GM19463 (cell line): ENCODE data around the gene TTC4.

Experiments
- ATAC-seq: cut with Tn5 transposase; IDR thresholded peaks from one replicate; pipeline ENCODE4 v1.9.1; 2021; ENCODE audit warnings: mild to moderate bottlenecking, moderate library complexity; ENCODE audit not compliant: unreplicated experiment

TTC4 gene

GRCh38 chr1:54715493-54716298 lies at the start of gene TTC4:
TSS of gene TTC4 (plus strand) at chr1:54715861. CDS start at chr1:54715909, 48 bp downstream.
- peak; percentile 98 for ATAC-seq

- ATAC-seq: no peak
These were observed 49.3 kb upstream of the TTC4 start for GRCh38 chr1:54666333-54666732.

GRCh38 chr1:54667797-54668196 lies 47.9 kb upstream of the TTC4 start:
- ATAC-seq: no peak

GRCh38 chr1:54668567-54668966 lies 47.1 kb upstream of the TTC4 start:
- no peak for ATAC-seq

- ATAC-seq: peak; percentile 53
These were observed 43.6 kb upstream of the TTC4 start for GRCh38 chr1:54671985-54672608.

- no peak for ATAC-seq
These were observed 36.7 kb upstream of the TTC4 start for GRCh38 chr1:54678776-54679643.

DNA sequence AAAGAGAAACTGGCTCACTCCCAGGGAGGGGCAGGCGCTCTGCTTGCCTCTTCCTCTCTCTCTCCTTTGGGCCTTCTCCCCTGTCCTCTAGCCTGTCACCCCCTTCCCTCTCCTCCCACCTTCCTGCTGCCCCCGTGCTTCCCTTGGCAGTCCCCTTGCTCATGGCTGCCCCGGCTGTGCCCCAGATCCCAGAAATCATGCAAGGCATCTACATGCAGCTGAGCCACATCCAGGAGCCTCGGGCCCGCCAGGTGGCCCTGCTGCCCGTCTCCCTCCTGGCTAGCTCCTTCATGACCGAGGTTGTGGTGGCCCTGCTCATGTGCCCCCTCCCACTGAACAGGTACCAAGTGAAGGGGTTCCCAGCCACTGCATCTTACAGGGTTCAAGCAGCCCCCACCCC lies 36.0 kb upstream of the TTC4 start:
- ATAC-seq: no peak

DNA sequence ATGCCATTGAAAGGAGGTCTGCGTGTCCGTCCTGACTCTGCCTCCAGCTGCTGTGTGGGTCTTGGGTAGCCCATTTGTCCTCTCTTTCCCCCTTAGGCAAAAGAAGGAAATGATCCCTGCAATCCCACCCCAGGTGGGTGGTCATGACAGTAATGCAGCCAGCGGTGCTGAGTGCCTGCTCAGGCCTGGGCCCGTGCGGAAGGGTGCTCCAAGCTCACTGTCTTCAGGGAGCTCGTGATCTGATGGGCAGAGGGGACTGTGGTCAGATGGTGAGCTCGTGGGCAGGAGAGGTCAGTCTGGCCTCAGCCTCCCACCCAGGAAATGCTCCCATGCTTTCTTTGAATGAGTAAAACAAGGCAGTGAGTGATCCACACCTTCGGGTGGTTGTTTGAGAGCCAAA lies 35.3 kb upstream of the TTC4 start:
- no peak for ATAC-seq

DNA sequence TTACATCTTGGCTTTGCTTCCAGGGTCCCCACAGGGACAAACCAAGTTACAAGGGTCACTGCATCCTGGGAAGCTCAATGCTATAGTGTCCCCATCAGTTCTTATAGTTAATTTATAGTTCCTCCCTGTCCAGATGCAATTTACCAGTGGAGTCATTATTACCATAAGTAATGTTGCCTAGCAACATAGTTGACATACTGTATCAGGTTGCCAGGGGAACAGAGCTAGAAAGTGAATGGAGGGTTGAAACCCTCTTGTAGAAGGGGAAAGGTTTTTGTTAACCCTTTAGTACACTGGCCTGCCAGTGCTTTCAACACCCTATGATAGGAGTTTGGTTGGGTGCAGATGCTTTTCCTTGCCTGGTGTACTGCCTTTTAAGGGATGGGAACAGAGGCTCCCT lies 34.3 kb upstream of the TTC4 start:
- no peak for ATAC-seq

DNA sequence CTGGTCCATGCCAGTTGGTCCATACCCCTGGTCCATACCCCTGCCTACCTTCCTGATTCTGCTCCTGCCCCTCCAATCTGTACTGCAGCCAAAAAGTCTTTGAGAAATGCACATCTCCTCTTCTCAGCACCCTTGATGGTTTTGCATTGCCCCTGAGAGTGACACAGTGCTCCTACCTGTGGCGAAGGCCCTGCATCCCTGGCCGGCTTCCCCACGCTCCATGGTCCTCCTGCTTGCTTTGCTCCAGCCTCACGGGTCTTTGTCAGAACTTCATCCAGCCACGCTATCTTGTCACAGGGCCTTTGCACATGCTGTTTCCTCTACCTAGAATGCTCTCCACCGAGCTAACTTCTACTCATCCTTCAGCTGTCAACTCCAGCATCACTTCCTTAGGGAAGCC lies 32.2 kb upstream of the TTC4 start:
- no peak for ATAC-seq

- no peak for ATAC-seq
These were observed 30.2 kb upstream of the TTC4 start for GRCh38 chr1:54685335-54685905.

DNA sequence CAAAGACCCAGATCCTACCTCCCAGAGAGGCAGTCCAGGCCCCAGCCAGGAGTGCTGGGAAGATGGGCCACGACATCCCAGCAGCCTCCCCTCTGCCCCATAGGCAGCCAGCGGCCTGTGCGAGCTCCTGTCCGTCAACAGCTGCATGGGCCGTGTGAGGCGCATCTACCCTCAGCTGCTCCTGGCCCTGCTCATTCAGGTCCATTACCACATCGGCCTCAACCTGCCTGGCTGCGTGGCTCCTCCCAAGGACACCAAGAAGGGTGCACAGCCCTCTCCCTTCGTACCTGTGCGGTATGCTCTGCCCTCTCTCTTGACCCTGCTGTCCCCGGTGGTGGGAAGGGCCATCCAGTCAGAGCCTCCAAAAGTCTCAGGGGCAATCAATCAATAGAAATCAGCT lies 29.5 kb upstream of the TTC4 start:
- ATAC-seq: no peak

DNA sequence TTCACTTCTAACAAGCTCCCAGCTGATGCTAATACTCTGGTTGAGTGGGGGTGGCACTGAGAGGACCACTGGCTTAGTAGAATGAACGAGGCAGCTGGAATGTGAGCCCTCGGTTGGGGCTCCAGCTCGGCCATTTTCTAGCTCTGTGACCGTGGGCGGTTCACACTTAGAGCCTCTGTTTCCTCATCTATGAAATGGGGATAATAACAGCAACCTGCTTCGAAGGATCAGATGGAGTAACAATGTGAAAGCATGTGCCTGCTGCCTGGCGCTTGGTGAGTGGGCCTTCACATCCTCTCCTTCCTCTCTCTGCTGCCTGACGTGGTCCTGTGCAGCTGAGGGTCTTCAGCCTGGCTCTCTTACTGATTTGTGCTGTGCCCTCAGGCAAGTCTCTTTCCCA lies 20.9 kb upstream of the TTC4 start:
- no peak for ATAC-seq

- ATAC-seq: no peak
These were observed 20.4 kb upstream of the TTC4 start for GRCh38 chr1:54695221-54695620.

DNA sequence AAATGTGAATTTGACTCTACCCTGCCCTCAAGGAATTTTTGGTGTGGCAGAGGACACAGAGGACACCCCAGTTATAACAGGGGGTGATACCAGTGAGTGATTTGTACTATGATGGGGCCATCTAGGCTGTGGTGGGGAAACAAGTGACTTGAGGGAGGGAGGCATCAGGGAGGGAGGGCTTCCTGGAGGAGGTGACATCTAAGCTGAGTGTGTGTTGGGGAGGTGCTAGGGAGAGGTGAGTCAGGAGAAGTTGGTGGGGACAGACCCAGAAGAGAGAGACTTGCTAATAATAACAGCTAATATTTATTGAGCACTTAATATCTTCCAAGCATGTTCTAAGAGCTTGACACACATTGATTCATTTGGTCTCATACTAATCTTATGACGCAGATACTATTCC lies 19.9 kb upstream of the TTC4 start:
- ATAC-seq: no peak

DNA sequence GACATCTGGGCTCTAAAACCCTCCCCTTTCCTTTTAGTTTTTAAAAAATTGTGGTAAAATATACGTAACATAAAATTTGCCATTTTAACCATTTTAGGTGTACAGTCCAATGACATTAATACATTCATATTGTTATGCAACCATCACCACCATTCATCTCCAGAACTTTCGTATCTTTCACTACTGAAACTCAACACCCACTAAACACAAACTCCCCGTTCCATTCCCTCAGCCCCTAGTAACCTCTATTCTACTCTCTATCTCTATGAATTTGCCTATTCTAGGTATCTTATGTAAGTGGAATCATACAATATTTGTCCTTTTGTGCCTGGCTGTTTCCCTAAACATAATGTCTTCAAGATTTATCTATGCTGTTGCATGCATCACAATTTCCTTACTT lies 19.4 kb upstream of the TTC4 start:
- no peak for ATAC-seq

- ATAC-seq: no peak
These were observed 17.8 kb upstream of the TTC4 start for GRCh38 chr1:54697896-54698295.

DNA sequence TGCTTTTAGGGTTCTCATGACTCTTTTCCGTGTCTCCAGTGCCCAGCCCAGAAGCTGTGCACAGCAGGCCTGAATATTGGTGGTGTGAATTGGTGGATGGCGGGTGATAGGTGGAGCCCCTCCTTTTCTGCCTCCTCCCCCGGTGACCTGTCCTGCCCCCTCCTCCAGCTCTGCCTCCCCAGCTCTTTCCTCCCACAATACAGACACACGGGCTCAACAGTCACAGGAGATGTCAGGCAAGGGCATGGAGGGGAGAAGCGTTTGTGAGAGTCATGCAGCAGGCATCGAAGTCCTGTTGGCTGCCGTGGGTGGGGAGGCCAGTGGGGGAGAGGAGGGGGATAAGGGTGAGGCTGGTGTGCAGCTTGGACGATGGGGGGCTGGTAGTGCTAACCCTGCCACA lies 17.3 kb upstream of the TTC4 start:
- ATAC-seq: no peak

- ATAC-seq: no peak
These were observed 15.6 kb upstream of the TTC4 start for GRCh38 chr1:54699936-54700525.

DNA sequence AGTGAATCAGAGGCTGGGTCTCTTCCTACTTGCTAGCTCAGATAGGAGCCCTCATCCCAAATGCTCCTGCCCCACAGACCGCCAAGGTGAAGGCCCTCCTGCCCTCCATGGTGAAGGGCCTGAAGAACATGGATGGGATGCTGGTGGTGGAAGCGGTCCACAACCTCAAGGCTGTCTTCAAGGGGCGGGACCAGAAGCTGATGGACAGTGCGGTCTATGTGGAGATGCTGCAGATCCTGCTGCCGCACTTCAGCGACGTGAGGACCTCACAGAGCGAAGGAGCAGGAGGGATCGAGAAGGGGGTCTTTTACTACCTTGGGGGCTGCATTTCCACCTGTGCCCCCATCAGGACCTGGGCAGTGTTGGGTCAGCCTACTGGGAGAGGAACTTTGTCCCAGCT lies 14.6 kb upstream of the TTC4 start:
- no peak for ATAC-seq

DNA sequence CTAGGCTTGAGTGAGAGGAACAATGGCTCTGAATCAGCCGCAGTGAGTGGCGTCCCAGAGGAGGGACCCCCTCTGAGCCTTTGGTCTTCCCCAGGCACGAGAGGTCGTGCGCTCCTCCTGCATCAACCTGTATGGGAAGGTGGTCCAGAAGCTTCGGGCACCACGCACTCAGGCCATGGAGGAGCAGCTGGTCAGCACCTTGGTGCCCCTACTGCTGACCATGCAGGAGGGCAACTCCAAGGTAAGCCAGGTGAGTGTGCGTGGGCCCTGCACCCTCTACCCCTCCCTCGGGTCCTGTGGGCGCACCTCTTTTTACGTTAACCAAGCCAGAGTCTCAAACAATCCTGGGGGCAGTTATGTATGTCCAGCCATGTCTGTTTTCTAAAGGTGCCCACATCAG lies 13.7 kb upstream of the TTC4 start:
- ATAC-seq: no peak
